Gastroesophageal sphincter (tissue), 4 donors: ENCODE data around the gene VCX. TPM values are rescaled to one million over a fixed set of nuclear protein-coding genes. Genes with fewer than 3 reads are reported as not detected.

ENCODE experiments used
- ATAC-seq: fragments of 150-250 bp; one replicate; pipeline ENCODE4 v1.9.1; 2016; ENCODE audit warnings: mild to moderate bottlenecking, moderate library complexity
- H3K27ac ChIP-seq, 4 donors: fragments of 200-600 bp; sonication (generic) in 3 of 4; 1 replicate in 3 of 4; 2 replicates in 1 of 4; pipeline ENCODE4 v1.5.1; 2016 to 2019
- H3K27me3 ChIP-seq: fragments of 200-600 bp; sonication (generic); one replicate; pipeline ENCODE4 v1.5.1; 2019
- H3K36me3 ChIP-seq, 2 donors: fragments of 200-600 bp; sonication (generic); one replicate each; pipeline ENCODE4 v1.5.1; 2019; ENCODE audit warnings: control low read depth in 1 of 2
- H3K4me1 ChIP-seq, 3 donors: fragments of 200-600 bp; sonication (generic); 1 replicate in 2 of 3; 2 replicates in 1 of 3; pipeline ENCODE4 v1.5.1; 2016 to 2019; ENCODE audit warnings: control low read depth in 2 of 3
- H3K4me3 ChIP-seq, 2 donors: fragments of 200-600 bp; sonication (generic); one replicate each; pipeline ENCODE4 v1.5.1; 2019; ENCODE audit warnings: mild to moderate bottlenecking in 1 of 2, moderate library complexity in 1 of 2
- H3K9me3 ChIP-seq, 3 donors: fragments of 200-600 bp; sonication (generic); one replicate each; pipeline ENCODE4 v1.5.1; 2017 to 2019; ENCODE audit warnings: control low read depth in 2 of 3
- CTCF ChIP-seq, 4 experiments: fragments of 200-600 bp in 2 of 4; fragments of 450-650 bp in 2 of 4; sonication (generic) in 1 of 4; IDR thresholded peaks; one replicate each; pipeline ENCODE4 v1.5.1; 2017 to 2019; ENCODE audit warnings: antibody characterized with exemption in 4 of 4, mild to moderate bottlenecking in 2 of 4, moderate library complexity in 2 of 4
- EP300 ChIP-seq: sonication (generic); formaldehyde crosslinking; IDR thresholded peaks from one replicate; pipeline ENCODE4 v1.6.1; 2017; ENCODE audit warnings: antibody characterized with exemption, mild to moderate bottlenecking
- POLR2A ChIP-seq, 2 donors: fragments of 450-650 bp; IDR thresholded peaks; one replicate each; pipeline ENCODE4 v1.6.1; 2017; ENCODE audit warnings: antibody characterized with exemption in 2 of 2, mild to moderate bottlenecking in 2 of 2, moderate library complexity in 1 of 2
- POLR2AphosphoS5 ChIP-seq: sonication (generic); formaldehyde crosslinking; IDR thresholded peaks from one replicate; pipeline ENCODE4 v1.6.1; 2017; ENCODE audit warnings: antibody characterized with exemption
- WGBS, 2 donors: methylation state at CpG; one replicate each; pipeline ENCODE4 v1.1.5; 2018; ENCODE audit warnings: low coverage in 1 of 2; 5-methylcytosine and 5-hydroxymethylcytosine counted together
- total RNA-seq, 4 donors: library from RNA; depleted of rRNA; stranded (reverse); fragments of >200 nt; gene quantifications; one replicate each; pipeline ENCODE4 v1.1.0, GENCODE V29; 2016

Gene VCX
- total RNA-seq, 4 donors from 2014 or later, result not detected

- no peak for ATAC-seq
- TF ChIP-seq POLR2AphosphoS5 (no peak), CTCF (IDR thresholded peaks at IDR 0.05) (no peak), EP300 (no peak), POLR2A (IDR thresholded peaks at IDR 0.05) (no peak)
- no peaks in the 10 kb centered on the region for H3K27me3 ChIP-seq
- H3K4me1 ChIP-seq, result no peaks in the 10 kb centered on the region
- no peak overlapping the region for H3K27ac ChIP-seq
- no peaks in the 10 kb centered on the region for H3K36me3 ChIP-seq
- H3K4me3 ChIP-seq, result no peak overlapping the region
- H3K9me3 ChIP-seq, result no peaks in the 10 kb centered on the region
- 92% methylated on average over 2 of the region's 2 CpGs; no CpG with 5 or more reads in 1 of the 2 donors for WGBS, 2 donors
Measured at GRCh38 chrX:7889680-7890079, 46.7 kb downstream of the VCX start.

- Histone ChIP-seq H3K27ac (no peak overlapping the region), H3K9me3 (no peaks in the 10 kb centered on the region), H3K4me3 (no peak overlapping the region), H3K27me3 (no peaks in the 10 kb centered on the region), H3K36me3 (peaks cover 0 to 8% of the 10 kb centered on the region in 2 donors), H3K4me1 (no peaks in the 10 kb centered on the region)
- no peak for ATAC-seq
- TF ChIP-seq POLR2A (IDR thresholded peaks at IDR 0.05) (no peak), EP300 (no peak), POLR2AphosphoS5 (no peak), CTCF (IDR thresholded peaks at IDR 0.05) (no peak)
- 53 to 72% methylated on average over 3 to 5 of the region's 9 CpGs for WGBS, 2 donors
Measured at GRCh38 chrX:7891928-7892327, 49.0 kb downstream of the VCX start.

Other genes with a start within 250 kb of the VCX start
- 10 to 100 TPM in 3 of 4 donors, 1 to 10 TPM in 1; 7.9 to 23.0 (median 12.4) TPM for gene PNPLA4, start 84.2 kb downstream of the VCX start, total RNA-seq